B cell (primary cell): ENCODE results near the gene UBL5.

Experiments
- EZH2 ChIP-seq: IDR thresholded peaks from 2 replicates; pipeline ENCODE4 v1.6.1; 2012; ENCODE audit warnings: borderline replicate concordance, low read depth, mild to moderate bottlenecking, moderate library complexity, low read length; ENCODE audit not compliant: insufficient read depth, poor library complexity, severe bottlenecking
- TF ChIP-seq, protein P1 (sequence below): fragments of 200-600 bp; IDR thresholded peaks from one replicate; pipeline ENCODE4 v1.8.0; 2022; ENCODE audit warnings: antibody characterized with exemption, mild to moderate bottlenecking

DNA sequence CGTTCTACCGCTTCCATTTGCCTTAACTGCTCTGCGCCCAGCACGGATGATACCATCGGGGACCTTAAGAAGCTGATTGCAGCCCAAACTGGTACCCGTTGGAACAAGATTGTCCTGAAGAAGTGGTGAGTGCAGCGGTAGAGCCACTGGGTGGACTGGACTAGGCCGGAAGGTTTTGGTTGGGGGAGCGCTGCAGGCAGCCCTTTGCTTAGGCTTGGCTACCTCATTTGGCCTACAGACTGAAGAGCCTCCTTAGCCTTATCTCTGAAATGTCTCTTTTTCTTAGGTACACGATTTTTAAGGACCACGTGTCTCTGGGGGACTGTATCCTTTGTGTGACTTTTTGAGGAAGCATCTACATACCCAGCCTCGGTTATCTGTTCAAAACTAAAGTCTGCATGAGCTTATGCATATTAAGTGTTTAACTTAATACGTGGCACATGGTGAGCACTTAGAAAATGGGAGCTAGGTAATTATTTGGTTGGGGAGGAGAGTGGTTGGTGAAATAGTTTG lies 889 bp downstream of the UBL5 start:
- TF ChIP-seq, protein P1, sequence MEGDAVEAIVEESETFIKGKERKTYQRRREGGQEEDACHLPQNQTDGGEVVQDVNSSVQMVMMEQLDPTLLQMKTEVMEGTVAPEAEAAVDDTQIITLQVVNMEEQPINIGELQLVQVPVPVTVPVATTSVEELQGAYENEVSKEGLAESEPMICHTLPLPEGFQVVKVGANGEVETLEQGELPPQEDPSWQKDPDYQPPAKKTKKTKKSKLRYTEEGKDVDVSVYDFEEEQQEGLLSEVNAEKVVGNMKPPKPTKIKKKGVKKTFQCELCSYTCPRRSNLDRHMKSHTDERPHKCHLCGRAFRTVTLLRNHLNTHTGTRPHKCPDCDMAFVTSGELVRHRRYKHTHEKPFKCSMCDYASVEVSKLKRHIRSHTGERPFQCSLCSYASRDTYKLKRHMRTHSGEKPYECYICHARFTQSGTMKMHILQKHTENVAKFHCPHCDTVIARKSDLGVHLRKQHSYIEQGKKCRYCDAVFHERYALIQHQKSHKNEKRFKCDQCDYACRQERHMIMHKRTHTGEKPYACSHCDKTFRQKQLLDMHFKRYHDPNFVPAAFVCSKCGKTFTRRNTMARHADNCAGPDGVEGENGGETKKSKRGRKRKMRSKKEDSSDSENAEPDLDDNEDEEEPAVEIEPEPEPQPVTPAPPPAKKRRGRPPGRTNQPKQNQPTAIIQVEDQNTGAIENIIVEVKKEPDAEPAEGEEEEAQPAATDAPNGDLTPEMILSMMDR: no peak
- no peak for TF ChIP-seq EZH2
